Right lobe of liver (tissue), 6 donors: ENCODE results near the gene HSD17B2. TPM values are rescaled to one million over a fixed set of nuclear protein-coding genes. Genes with fewer than 3 reads are reported as not detected.

Experiments used
- ATAC-seq, 4 donors: fragments of 200-7000 bp; cut with Tn5 transposase; one replicate each; pipeline ENCODE4 v1.9.1; 2020; ENCODE audit warnings: mild to moderate bottlenecking in 4 of 4, moderate library complexity in 4 of 4
- DNase-seq, 3 donors: peaks; one replicate each; pipeline ENCODE4 v3.0.0-alpha.2; 2020
- H3K27ac ChIP-seq, 3 donors: fragments of 200-600 bp; one replicate each; pipeline ENCODE4 v1.8.0; 2022
- H3K27me3 ChIP-seq, 2 donors: fragments of 200-600 bp; one replicate each; pipeline ENCODE4 v1.8.0; 2022
- H3K36me3 ChIP-seq, 4 donors: fragments of 200-600 bp; sonication (generic) in 1 of 4; one replicate each; pipeline versions ENCODE4 v1.5.1 to v1.8.0; 2017 to 2022; ENCODE audit warnings: control low read depth in 1 of 4
- H3K4me1 ChIP-seq, 4 donors: fragments of 200-600 bp; sonication (generic) in 1 of 4; one replicate each; pipeline versions ENCODE4 v1.5.1 to v1.8.0; 2017 to 2022; ENCODE audit warnings: control low read depth in 1 of 4
- H3K4me3 ChIP-seq, 3 donors: fragments of 200-600 bp; one replicate each; pipeline ENCODE4 v1.8.0; 2022
- H3K9me3 ChIP-seq, 4 donors: fragments of 200-600 bp; sonication (generic) in 1 of 4; one replicate each; pipeline versions ENCODE4 v1.5.1 to v1.8.0; 2017 to 2022; ENCODE audit warnings: control low read depth in 1 of 4
- CTCF ChIP-seq, 4 donors: fragments of 200-600 bp in 3 of 4; fragments of 450-650 bp in 1 of 4; IDR thresholded peaks; one replicate each; pipeline versions ENCODE4 v1.5.1 to v1.8.0; 2016 to 2022; ENCODE audit warnings: antibody characterized with exemption in 4 of 4, mild to moderate bottlenecking in 2 of 4
- POLR2A ChIP-seq: fragments of 450-650 bp; IDR thresholded peaks from one replicate; pipeline ENCODE4 v1.6.1; 2017; ENCODE audit warnings: antibody characterized with exemption, mild to moderate bottlenecking
- WGBS: methylation state at CpG from one replicate; pipeline ENCODE4 v1.1.6; 2018; ENCODE audit warnings: low coverage, low lambda C conversion rate; ENCODE audit not compliant: insufficient coverage; ENCODE audit errors: missing lambda C conversion rate; 5-methylcytosine and 5-hydroxymethylcytosine counted together
- intact Hi-C, 2 donors: fragments of 100-400 bp; cut with DNase I; formaldehyde crosslinking; loops; one replicate each; pipeline versions ENCODE4 v1.11.2 to v1.14.1; 2022
- total RNA-seq, 6 experiments: library from RNA; depleted of rRNA in 2 of 6; stranded (reverse); fragments of >200 nt in 2 of 6; fragmentation: NEBNext Ultra II Directional in 3 of 6; extraction: Animal tissue kit (Norgen Biotek cat#: 25700) in 3 of 6; gene quantifications; one replicate each; pipeline versions ENCODE4 v1.1.0 to v1.2.4, GENCODE V29; 2016 to 2023
- donor health status: DM: no; HTN: yes; CAD: no.
- donor health status: DM: no; HTN: no; CAD: no.
- donor health status: DM: no; HTN: no; CAD: no.
- donor health status: DM: no; HTN: yes; CAD: no.
- donor health status: DM: no; HTN: yes; CAD: no.

The HSD17B2 gene
- total RNA-seq, 6 experiments from 2014 or later, result 65.2 to 144 (median 84.7) TPM

- intact Hi-C loops, result no loop called here
- Histone ChIP-seq H3K27ac (peak overlapping the region in 2 of 3 donors; percentile 34 to 37), H3K4me3 (no peak overlapping the region), H3K27me3 (no peaks in the 10 kb centered on the region), H3K9me3 (no peaks in the 10 kb centered on the region), H3K4me1 (peaks cover 0 to 86% (median 21%) of the 10 kb centered on the region in 4 donors), H3K36me3 (no peaks in the 10 kb centered on the region)
- TF ChIP-seq POLR2A (no peak), CTCF (IDR thresholded peaks at IDR 0.05) (no peak)
- peak; percentile 56 to 74 (median 58) for ATAC-seq
- DNase-seq, result no peak
- 32% methylated on average over 4 of the region's 4 CpGs for WGBS
Observed at GRCh38 chr16:82050909-82051357, 15.9 kb downstream of the HSD17B2 start.

GRCh38 chr16:82051656-82052055 lies 16.6 kb downstream of the HSD17B2 start:
- Histone ChIP-seq H3K36me3 (no peaks in the 10 kb centered on the region), H3K27ac (peak overlapping the region in 1 of 3 donors; percentile 37), H3K4me3 (no peak overlapping the region), H3K27me3 (no peaks in the 10 kb centered on the region), H3K4me1 (peaks cover 0 to 81% (median 19%) of the 10 kb centered on the region in 4 donors), H3K9me3 (no peaks in the 10 kb centered on the region)
- DNase-seq (no peak), ATAC-seq (no peak)
- intact Hi-C loops, result no loop called here
- TF ChIP-seq CTCF (IDR thresholded peaks at IDR 0.05), result no peak
- TF ChIP-seq POLR2A, result no peak
- WGBS, result 44% methylated on average over 3 of the region's 5 CpGs

- Histone ChIP-seq H3K9me3 (no peaks in the 10 kb centered on the region), H3K4me3 (no peak overlapping the region), H3K4me1 (peaks cover 0 to 84% (median 20%) of the 10 kb centered on the region in 4 donors), H3K36me3 (no peaks in the 10 kb centered on the region), H3K27me3 (no peaks in the 10 kb centered on the region), H3K27ac (peak overlapping the region in 2 of 3 donors; percentile 68 to 83)
- DNase-seq (no peak), ATAC-seq (no peak)
- WGBS, result 60% methylated on average over 3 of the region's 3 CpGs
- TF ChIP-seq CTCF (IDR thresholded peaks at IDR 0.05) (no peak), POLR2A (no peak)
- intact Hi-C loops, result no loop called here
Observed at GRCh38 chr16:82055117-82055516, 20.1 kb downstream of the HSD17B2 start.

- 27% methylated on average over 8 of the region's 8 CpGs for WGBS
- peaks cover 0 to 84% (median 20%) of the 10 kb centered on the region in 4 donors for H3K4me1 ChIP-seq
- ATAC-seq (peak; percentile 49 to 77 (median 58)), DNase-seq (no peak)
- TF ChIP-seq CTCF (IDR thresholded peaks at IDR 0.05) (no peak), POLR2A (peak; percentile 61)
- H3K27me3 ChIP-seq, result no peaks in the 10 kb centered on the region
- peak overlapping the region in 2 of 3 donors; percentile 29 to 50 for H3K4me3 ChIP-seq
- intact Hi-C loops, result no loop called here
- peak overlapping the region; percentile 12 to 83 (median 68) for H3K27ac ChIP-seq
- H3K9me3 ChIP-seq, result no peaks in the 10 kb centered on the region
- H3K36me3 ChIP-seq, result no peaks in the 10 kb centered on the region
Observed at GRCh38 chr16:82055728-82056549, 20.9 kb downstream of the HSD17B2 start.
